AG09309 (cell line): Measurements from ENCODE around the gene FUT7.

Experiments used
- DNase-seq: peaks from one replicate; pipeline ENCODE4 v3.0.0-alpha.2; 2010; ENCODE audit warnings: low read depth
- H3K4me3 ChIP-seq: 2 replicates; pipeline ENCODE4 v1.5.1; 2011; ENCODE audit warnings: mild to moderate bottlenecking, low read depth, low read length, moderate library complexity; ENCODE audit not compliant: control insufficient read depth
- CTCF ChIP-seq: IDR thresholded peaks from 2 replicates; pipeline ENCODE4 v1.5.1; 2011; ENCODE audit warnings: mild to moderate bottlenecking, low read depth, low read length, inconsistent platforms; ENCODE audit not compliant: insufficient read depth, control insufficient read depth; ENCODE audit errors: missing control alignments

FUT7 gene

GRCh38 chr9:137031904-137032640, at the start of gene FUT7:
Gene FUT7, minus strand, starts transcription at chr9:137032088. Its CDS starts 97 bp downstream, at chr9:137031991.
- DNase-seq = no peak
- no peak for TF ChIP-seq CTCF
- no peak within 1 kb of the TSS for H3K4me3 ChIP-seq

GRCh38 chr9:137080260-137081122, 48.6 kb upstream of the FUT7 start:
- no peak overlapping the region for H3K4me3 ChIP-seq
- TF ChIP-seq CTCF = no peak
- no peak for DNase-seq

GRCh38 chr9:137079401-137079787, 47.5 kb upstream of the FUT7 start:
- no peak for DNase-seq
- TF ChIP-seq CTCF = no peak
- no peak overlapping the region for H3K4me3 ChIP-seq

GRCh38 chr9:137078701-137079400, 47.0 kb upstream of the FUT7 start:
- peak overlapping the region; percentile 86 for H3K4me3 ChIP-seq
- DNase-seq = no peak
- TF ChIP-seq CTCF = no peak

- peak overlapping the region; percentile 86 for H3K4me3 ChIP-seq
- no peak for DNase-seq
- TF ChIP-seq CTCF = no peak
These were observed 46.1 kb upstream of the FUT7 start for GRCh38 chr9:137077758-137078693.
